ENCODE measurements around the gene ELOF1. TPM values are rescaled to one million over a fixed set of nuclear protein-coding genes. Genes with fewer than 3 reads are reported as not detected.
A peak's percentile ranks its signal among the peaks of the same experiment; 100 is the strongest.
"Not testable (repeated sequence)": the region's sequence is repeated elsewhere in the genome, so short reads cannot be mapped to it uniquely, and the experiment has no call there.

The ELOF1 gene
- total and polyA plus RNA-seq, 5 donors: 35.2 to 54.9 (median 43.8) TPM

DNA sequence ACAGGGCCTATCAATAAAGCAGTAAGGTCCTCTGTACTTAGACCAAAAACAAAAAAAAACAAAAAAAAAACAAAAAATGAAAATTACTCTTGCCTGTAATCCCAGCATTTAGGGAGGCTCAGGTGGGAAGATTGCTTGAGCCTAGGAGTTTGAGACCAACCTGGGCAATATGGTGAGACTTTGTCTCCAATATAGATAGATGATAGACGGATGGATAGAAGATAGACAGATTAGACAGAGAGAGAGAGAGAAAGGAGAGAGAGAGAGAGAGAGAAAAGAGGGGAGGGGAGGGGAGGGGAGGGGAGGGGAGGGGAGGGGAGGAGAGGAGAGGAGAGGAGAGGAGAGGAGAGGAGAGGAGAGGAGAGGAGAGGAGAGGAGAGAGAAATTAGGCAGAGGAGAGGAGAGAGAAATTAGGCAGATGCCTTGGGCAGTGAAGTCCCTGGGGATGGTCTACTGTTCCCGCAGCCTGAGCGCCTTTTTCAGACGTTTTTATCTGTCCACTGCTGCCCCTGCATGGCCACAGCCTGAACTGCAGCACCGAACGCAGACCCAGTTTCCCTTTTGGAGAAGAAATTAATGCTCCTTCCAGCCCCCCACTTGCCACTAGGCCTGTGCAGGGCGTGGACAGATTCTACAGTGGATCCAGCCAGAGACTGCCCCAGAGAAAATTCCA is 28.4 kb upstream of the ELOF1 start:
- intact Hi-C loops (cut with DNase I): loop anchor here in 1 of 4 donors (5.0 kb wide), 1 partner anchor 90 kb away; no protein-coding TSS in a partner anchor

DNA sequence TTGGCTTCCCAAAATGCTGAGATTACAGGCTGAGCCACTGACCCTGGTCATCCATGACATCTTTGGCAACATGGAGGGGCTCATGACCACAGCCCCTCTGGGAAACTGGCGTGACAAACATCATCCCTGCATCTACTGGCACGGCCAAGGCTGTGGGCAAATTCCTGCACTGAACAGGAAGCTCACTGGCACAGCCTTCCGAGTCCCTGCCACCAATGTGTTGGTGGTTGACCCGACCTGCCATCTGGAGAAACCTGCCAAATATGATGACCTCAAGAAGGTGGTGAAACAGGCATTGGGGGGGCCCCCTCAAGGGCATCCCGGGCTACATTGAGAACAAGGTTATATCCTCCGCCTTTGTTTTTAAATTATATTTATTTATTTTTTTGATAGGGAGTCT is 27.3 kb upstream of the ELOF1 start:
- ATAC-seq (no peak), DNase-seq (no peak)
- Histone ChIP-seq H3K4me3 (ENCODE audit: low read length) (no peak overlapping the region), H3K4me1 (ENCODE audit: control insufficient read depth, insufficient read depth, low read length) (no peaks in the 10 kb centered on the region), H3K9me3 (ENCODE audit: control insufficient read depth, low read length) (no peaks in the 10 kb centered on the region), H3K27me3 (ENCODE audit: control insufficient read depth, insufficient read depth) (no peaks in the 10 kb centered on the region), H3K27ac (ENCODE audit: low read length) (no peak overlapping the region)
- intact Hi-C loops (cut with DNase I): loop anchor here in 1 of 4 donors (5.0 kb wide), 1 partner anchor 89 kb away; no protein-coding TSS in a partner anchor
- 68% methylated on average over 6 of the region's 6 CpGs for WGBS

More for the DNA sequence above, 28.4 kb upstream of the ELOF1 start:
- H3K4me1 ChIP-seq (ENCODE audit: control insufficient read depth, insufficient read depth, low read length): no peaks in the 10 kb centered on the region
- H3K9me3 ChIP-seq (ENCODE audit: control insufficient read depth, low read length): no peaks in the 10 kb centered on the region
- DNase-seq (peak; percentile 76 to 90 (median 90)), ATAC-seq (peak; percentile 71 to 84)
- no peak overlapping the region for H3K4me3 ChIP-seq (ENCODE audit: low read length)
- no peak overlapping the region for H3K27ac ChIP-seq (ENCODE audit: low read length)
- H3K27me3 ChIP-seq (ENCODE audit: control insufficient read depth, insufficient read depth): no peaks in the 10 kb centered on the region
- 2% methylated on average over 7 of the region's 7 CpGs for WGBS

DNA sequence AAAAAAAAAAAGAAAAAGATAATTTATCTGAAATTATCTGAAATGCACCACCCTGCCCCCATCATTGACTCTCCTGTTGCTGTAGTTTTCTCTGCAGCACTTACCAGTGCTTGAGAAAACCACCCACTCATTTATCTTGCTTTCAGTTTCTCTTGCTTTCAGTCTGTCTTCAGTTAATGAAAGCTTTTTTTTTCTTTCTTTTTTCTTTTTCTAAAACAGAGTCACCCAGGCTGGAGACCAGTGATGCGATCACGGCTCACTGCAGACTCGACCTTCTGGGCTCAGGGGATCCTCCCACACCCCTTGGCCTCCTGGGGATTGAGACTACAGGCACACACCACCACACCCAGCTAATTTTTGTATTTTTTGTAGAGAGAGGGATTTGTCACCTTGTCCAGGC is 22.7 kb upstream of the ELOF1 start:
- ATAC-seq (peak in 1 of 2 donors; percentile 12), DNase-seq (no peak)
- 36% methylated on average over 3 of the region's 3 CpGs for WGBS
- intact Hi-C loops (cut with DNase I): no loop called here
- H3K4me3 ChIP-seq (ENCODE audit: low read length): no peak overlapping the region
- H3K9me3 ChIP-seq (ENCODE audit: control insufficient read depth, low read length): no peaks in the 10 kb centered on the region
- H3K4me1 ChIP-seq (ENCODE audit: control insufficient read depth, insufficient read depth, low read length): no peaks in the 10 kb centered on the region
- H3K27ac ChIP-seq (ENCODE audit: low read length): no peak overlapping the region
- no peaks in the 10 kb centered on the region for H3K27me3 ChIP-seq (ENCODE audit: control insufficient read depth, insufficient read depth)

DNA sequence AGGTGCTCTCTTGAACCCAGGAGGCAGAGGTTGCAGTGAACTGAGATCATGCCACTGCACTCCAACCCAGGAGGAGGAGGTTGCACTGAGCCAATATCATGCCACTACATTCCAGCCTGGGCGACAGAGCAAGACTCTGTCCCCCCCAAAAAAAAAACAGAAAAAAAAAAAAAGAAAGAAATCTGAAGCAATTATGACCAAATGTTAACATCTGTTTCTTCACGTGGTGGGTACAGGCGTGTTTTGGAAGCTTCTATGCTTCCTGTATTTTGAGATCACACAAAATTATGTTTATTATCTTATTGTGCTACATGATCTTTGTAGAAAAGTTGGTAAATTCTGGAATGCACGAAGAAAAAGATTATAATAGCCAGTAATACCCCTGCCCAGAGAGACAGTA is 21.1 kb upstream of the ELOF1 start:
- WGBS: 66% methylated on average over 4 of the region's 4 CpGs
- Histone ChIP-seq H3K9me3 (ENCODE audit: control insufficient read depth, low read length) (no peaks in the 10 kb centered on the region), H3K27me3 (ENCODE audit: control insufficient read depth, insufficient read depth) (no peaks in the 10 kb centered on the region), H3K4me3 (ENCODE audit: low read length) (no peak overlapping the region), H3K4me1 (ENCODE audit: control insufficient read depth, insufficient read depth, low read length) (no peaks in the 10 kb centered on the region), H3K27ac (ENCODE audit: low read length) (no peak overlapping the region)
- DNase-seq (no peak), ATAC-seq (no peak)
- intact Hi-C loops (cut with DNase I): no loop called here

GRCh38 chr19:11578258-11579142 is 19.5 kb upstream of the ELOF1 start:
- Histone ChIP-seq H3K27me3 (ENCODE audit: control insufficient read depth, insufficient read depth) (no peaks in the 10 kb centered on the region), H3K4me3 (ENCODE audit: low read length) (peak overlapping the region; percentile 3), H3K4me1 (ENCODE audit: control insufficient read depth, insufficient read depth, low read length) (no peaks in the 10 kb centered on the region), H3K9me3 (ENCODE audit: control insufficient read depth, low read length) (no peaks in the 10 kb centered on the region), H3K27ac (ENCODE audit: low read length) (no peak overlapping the region)
- 16% methylated on average over 62 of the region's 62 CpGs for WGBS
- ATAC-seq (peak; percentile 30 to 49), DNase-seq (peak; percentile 64 to 80 (median 75))
- intact Hi-C loops (cut with DNase I): no loop called here

DNA sequence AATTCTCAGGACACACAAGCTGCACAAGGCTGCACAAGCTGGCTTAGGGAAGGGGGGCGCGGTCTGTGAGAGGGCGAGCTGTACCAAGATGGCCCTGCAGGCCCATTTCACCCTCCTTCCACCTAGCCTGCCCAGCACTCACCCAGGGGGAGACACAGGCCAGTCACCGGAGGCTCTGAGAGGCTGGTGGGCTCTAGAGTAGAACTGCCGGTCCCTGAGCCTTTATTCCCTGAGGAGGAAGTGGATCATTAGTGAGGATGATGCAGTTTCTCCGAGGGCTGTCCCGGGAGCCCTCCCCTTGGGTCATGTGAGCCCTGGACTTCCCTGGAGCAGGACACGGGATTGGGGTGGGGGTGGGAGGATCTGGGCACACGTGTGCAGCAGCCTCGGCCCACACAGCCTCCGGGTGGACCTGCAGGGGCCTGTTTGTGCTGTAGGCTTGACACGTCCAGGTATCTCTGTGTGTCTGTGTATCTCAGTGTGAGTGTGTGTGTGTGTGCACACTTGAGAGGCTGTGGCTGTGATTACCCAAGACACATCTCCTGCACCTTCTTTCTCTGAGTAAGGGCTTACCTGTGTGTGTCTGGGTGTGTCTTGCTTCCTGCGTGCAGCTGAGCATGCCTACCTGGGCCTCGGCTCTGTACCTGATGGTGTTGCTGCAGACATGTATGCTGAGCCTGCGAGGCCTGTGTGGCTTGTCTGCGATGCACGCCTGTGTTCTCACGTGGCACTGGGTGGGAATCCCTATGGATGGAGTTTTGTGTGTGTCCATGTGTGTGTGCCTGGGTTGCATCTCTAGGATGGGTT is 18.6 kb upstream of the ELOF1 start, which contains the start of gene ACP5:
Gene ACP5 (minus strand): TSS at position 195 of the 807 bp plus-strand sequence. CDS start 328 bp downstream, outside the sequence.
- Histone ChIP-seq H3K27me3 (ENCODE audit: control insufficient read depth, insufficient read depth) (no peaks in the 10 kb centered on the region), H3K9me3 (ENCODE audit: control insufficient read depth, low read length) (no peaks in the 10 kb centered on the region), H3K4me3 (ENCODE audit: low read length) (peak within 1 kb of the TSS; percentile 3), H3K4me1 (ENCODE audit: control insufficient read depth, insufficient read depth, low read length) (no peaks in the 10 kb centered on the region), H3K27ac (ENCODE audit: low read length) (no peak within 1 kb of the TSS)
- 63% methylated on average over 18 of the region's 18 CpGs for WGBS
- peak in 1 of 2 donors; percentile 32 for ATAC-seq
- no peak for DNase-seq
- intact Hi-C loops (cut with DNase I): no loop called here

DNA sequence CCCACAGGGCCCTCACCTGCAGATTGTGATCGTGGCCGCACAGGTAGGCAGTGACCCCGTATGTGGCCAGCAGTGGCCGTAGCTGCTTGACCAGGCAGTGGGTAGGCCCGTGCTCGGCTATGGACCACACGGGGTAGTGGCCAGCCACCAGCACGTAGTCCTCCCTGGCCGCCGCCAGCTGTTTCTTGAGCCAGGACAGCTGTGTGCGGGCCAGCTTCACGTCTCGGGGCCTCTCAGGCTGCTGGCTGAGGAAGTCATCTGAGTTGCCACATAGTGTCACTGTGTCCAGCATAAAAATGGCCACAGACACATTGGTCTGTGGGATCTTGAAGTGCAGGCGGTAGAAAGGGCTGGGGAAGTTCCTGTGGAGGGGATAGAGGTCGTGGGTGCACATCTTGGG is 17.2 kb upstream of the ELOF1 start:
- H3K27ac ChIP-seq (ENCODE audit: low read length): no peak overlapping the region
- no peaks in the 10 kb centered on the region for H3K4me1 ChIP-seq (ENCODE audit: control insufficient read depth, insufficient read depth, low read length)
- no peaks in the 10 kb centered on the region for H3K27me3 ChIP-seq (ENCODE audit: control insufficient read depth, insufficient read depth)
- H3K4me3 ChIP-seq (ENCODE audit: low read length): no peak overlapping the region
- peak in 1 of 2 donors; percentile 7 for ATAC-seq
- intact Hi-C loops (cut with DNase I): no loop called here
- WGBS: 80% methylated on average over 15 of the region's 15 CpGs
- no peaks in the 10 kb centered on the region for H3K9me3 ChIP-seq (ENCODE audit: control insufficient read depth, low read length)
- peak in 2 of 3 donors; percentile 65 to 72 for DNase-seq

DNA sequence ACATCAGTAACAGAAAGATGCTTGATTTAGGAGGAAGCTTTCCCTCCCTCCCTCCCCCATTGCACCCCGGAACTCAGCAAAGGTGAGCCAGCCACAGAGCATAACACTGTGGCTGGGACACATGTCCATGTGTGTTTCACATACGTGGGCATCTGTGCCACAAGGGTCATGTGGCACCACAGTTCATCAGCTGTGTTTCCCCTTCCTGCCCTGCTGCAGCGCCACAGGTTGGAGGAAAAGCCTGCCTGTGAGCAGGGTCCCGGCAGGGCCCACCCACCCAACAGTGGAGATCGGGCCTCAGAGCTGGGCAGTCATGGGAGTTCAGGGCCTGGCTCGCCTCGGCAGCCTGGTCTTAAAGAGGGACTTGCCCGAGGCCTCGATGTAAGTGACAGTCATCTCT is 15.7 kb upstream of the ELOF1 start:
- H3K27me3 ChIP-seq (ENCODE audit: control insufficient read depth, insufficient read depth): no peaks in the 10 kb centered on the region
- no peaks in the 10 kb centered on the region for H3K9me3 ChIP-seq (ENCODE audit: control insufficient read depth, low read length)
- DNase-seq: no peak
- no peak overlapping the region for H3K4me3 ChIP-seq (ENCODE audit: low read length)
- ATAC-seq: no peak
- no peaks in the 10 kb centered on the region for H3K4me1 ChIP-seq (ENCODE audit: control insufficient read depth, insufficient read depth, low read length)
- no peak overlapping the region for H3K27ac ChIP-seq (ENCODE audit: low read length)
- WGBS: 81% methylated on average over 9 of the region's 9 CpGs
- intact Hi-C loops (cut with DNase I): no loop called here

GRCh38 chr19:11573763-11574162 is 14.7 kb upstream of the ELOF1 start:
- WGBS: 97% methylated on average over 4 of the region's 4 CpGs
- H3K4me1 ChIP-seq (ENCODE audit: control insufficient read depth, insufficient read depth, low read length); DNase-seq; H3K27ac ChIP-seq (ENCODE audit: low read length); H3K9me3 ChIP-seq (ENCODE audit: control insufficient read depth, low read length); H3K4me3 ChIP-seq (ENCODE audit: low read length); ATAC-seq; H3K27me3 ChIP-seq (ENCODE audit: control insufficient read depth, insufficient read depth); intact Hi-C loops (cut with DNase I): not testable (repeated sequence)

DNA sequence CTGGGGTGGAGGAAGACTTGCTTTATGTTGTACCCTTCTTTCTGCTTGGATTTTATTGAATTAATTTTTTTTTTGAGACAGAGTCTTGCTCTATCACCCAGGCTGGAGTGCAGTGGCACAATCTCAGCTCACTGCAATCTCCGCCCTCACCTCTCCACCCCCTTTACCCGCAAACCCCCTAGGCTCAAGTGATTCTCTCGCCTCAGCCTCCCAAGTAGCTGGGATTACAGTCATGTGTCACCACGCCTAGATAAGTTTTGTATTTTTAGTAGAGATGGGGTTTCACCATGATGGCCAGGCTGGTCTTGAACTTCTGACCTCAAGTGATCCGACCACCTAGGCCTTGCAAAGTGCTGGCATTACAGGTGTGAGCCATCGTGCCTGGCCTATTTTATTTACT is 14.3 kb upstream of the ELOF1 start:
- H3K4me3 ChIP-seq (ENCODE audit: low read length); ATAC-seq; H3K9me3 ChIP-seq (ENCODE audit: control insufficient read depth, low read length); intact Hi-C loops (cut with DNase I); H3K27ac ChIP-seq (ENCODE audit: low read length); DNase-seq; H3K27me3 ChIP-seq (ENCODE audit: control insufficient read depth, insufficient read depth); H3K4me1 ChIP-seq (ENCODE audit: control insufficient read depth, insufficient read depth, low read length): not testable (repeated sequence)
- WGBS: 70% methylated on average over 6 of the region's 6 CpGs
